Mesenchymal stem cell (in vitro differentiated cells and primary cell): ENCODE measurements around the gene KCNH5.

ENCODE experiments used
- DNase-seq: peaks from one replicate; pipeline ENCODE4 v3.0.0-alpha.2; 2013
- H2AFZ ChIP-seq: one replicate; pipeline ENCODE4 v1.6.1; 2013; ENCODE audit warnings: low read depth, mild to moderate bottlenecking, control low read depth, inconsistent platforms, low read length, moderate library complexity
- H2AK5ac ChIP-seq: 2 replicates; pipeline ENCODE4 v1.6.1; 2013; ENCODE audit warnings: low read length, moderate library complexity, mild to moderate bottlenecking, inconsistent platforms; ENCODE audit not compliant: severe bottlenecking
- H2BK120ac ChIP-seq: one replicate; pipeline ENCODE4 v1.6.1; 2013; ENCODE audit warnings: low read depth, mild to moderate bottlenecking, inconsistent platforms, low read length, moderate library complexity
- H2BK12ac ChIP-seq, 2 experiments: one replicate each; pipeline ENCODE4 v1.6.1; 2013; ENCODE audit warnings: inconsistent platforms in 2 of 2, low read length in 2 of 2, mild to moderate bottlenecking in 2 of 2, moderate library complexity in 2 of 2, control low read depth in 1 of 2
- H2BK15ac ChIP-seq: one replicate; pipeline ENCODE4 v1.6.1; 2013; ENCODE audit warnings: mild to moderate bottlenecking, low read depth, inconsistent platforms; ENCODE audit not compliant: poor library complexity, severe bottlenecking
- H2BK5ac ChIP-seq: 2 replicates; pipeline ENCODE4 v1.6.1; 2013; ENCODE audit warnings: low read depth, mild to moderate bottlenecking, low read length, control low read depth, inconsistent platforms; ENCODE audit not compliant: poor library complexity, severe bottlenecking
- H3K14ac ChIP-seq, 2 experiments: one replicate each; pipeline ENCODE4 v1.6.1; 2013; ENCODE audit warnings: inconsistent platforms in 2 of 2, low read length in 2 of 2, control low read depth in 1 of 2, mild to moderate bottlenecking in 1 of 2, moderate library complexity in 1 of 2
- H3K18ac ChIP-seq, 2 experiments: one replicate each; pipeline ENCODE4 v1.6.1; 2013; ENCODE audit warnings: inconsistent platforms in 2 of 2, low read length in 2 of 2, control low read depth in 1 of 2, low read depth in 1 of 2, mild to moderate bottlenecking in 1 of 2
- H3K23ac ChIP-seq, 2 experiments: one replicate each; pipeline ENCODE4 v1.6.1; 2013; ENCODE audit warnings: inconsistent platforms in 2 of 2, low read length in 2 of 2, mild to moderate bottlenecking in 2 of 2, moderate library complexity in 2 of 2, control low read depth in 1 of 2
- H3K27ac ChIP-seq: 2 replicates; pipeline ENCODE4 v1.5.1; 2013; ENCODE audit warnings: mild to moderate bottlenecking, moderate library complexity, low read length, control low read depth, inconsistent platforms; ENCODE audit not compliant: poor library complexity, severe bottlenecking
- H3K27me3 ChIP-seq, 2 experiments: 2 replicates each; pipeline versions ENCODE4 v1.6.1 to v1.7.0; 2013; ENCODE audit warnings: low read length in 2 of 2, mild to moderate bottlenecking in 2 of 2, moderate library complexity in 2 of 2, control low read depth in 1 of 2, inconsistent platforms in 1 of 2; ENCODE audit not compliant: control insufficient read depth in 1 of 2, insufficient read depth in 1 of 2
- H3K36me3 ChIP-seq, 2 experiments: 2 replicates each; pipeline versions ENCODE4 v1.6.1 to v1.7.0; 2013; ENCODE audit warnings: low read length in 2 of 2, control low read depth in 1 of 2, inconsistent platforms in 1 of 2, low read depth in 1 of 2, mild to moderate bottlenecking in 1 of 2; ENCODE audit not compliant: insufficient read depth in 2 of 2, control insufficient read depth in 1 of 2
- H3K4ac ChIP-seq, 2 experiments: one replicate each; pipeline ENCODE4 v1.6.1; 2013; ENCODE audit warnings: inconsistent platforms in 2 of 2, low read length in 2 of 2, mild to moderate bottlenecking in 2 of 2, moderate library complexity in 2 of 2, control low read depth in 1 of 2, low read depth in 1 of 2
- H3K4me1 ChIP-seq: 2 replicates; pipeline ENCODE4 v1.6.1; 2013; ENCODE audit warnings: low read depth, low read length, control low read depth; ENCODE audit not compliant: control insufficient read depth, insufficient read depth
- H3K4me2 ChIP-seq: 2 replicates; pipeline ENCODE4 v1.6.1; 2013; ENCODE audit warnings: low read length, mild to moderate bottlenecking, inconsistent platforms; ENCODE audit not compliant: poor library complexity, severe bottlenecking
- H3K4me3 ChIP-seq, 2 experiments: 2 replicates each; pipeline versions ENCODE4 v1.5.1 to v1.7.0; 2013; ENCODE audit warnings: low read length in 2 of 2, mild to moderate bottlenecking in 2 of 2, control low read depth in 1 of 2, low read depth in 1 of 2; ENCODE audit not compliant: insufficient read depth in 1 of 2
- H3K79me1 ChIP-seq: replicated peaks from 2 replicates; pipeline ENCODE4 v1.6.1; 2013; ENCODE audit warnings: mild to moderate bottlenecking, control low read depth, low read length, inconsistent platforms; ENCODE audit not compliant: poor library complexity, severe bottlenecking
- H3K9ac ChIP-seq: 2 replicates; pipeline ENCODE4 v1.7.0; 2013; ENCODE audit warnings: mild to moderate bottlenecking, low read length, moderate library complexity
- H3K9me3 ChIP-seq: 2 replicates; pipeline ENCODE4 v1.7.0; 2013; ENCODE audit warnings: mild to moderate bottlenecking, low read length; ENCODE audit not compliant: control insufficient read depth
- H4K8ac ChIP-seq: one replicate; pipeline ENCODE4 v1.6.1; 2013; ENCODE audit warnings: inconsistent platforms, mild to moderate bottlenecking, low read length, moderate library complexity
- H4K91ac ChIP-seq: one replicate; pipeline ENCODE4 v1.6.1; 2013; ENCODE audit warnings: mild to moderate bottlenecking, low read length, inconsistent platforms
- WGBS: methylation state at CpG from one replicate; pipeline ENCODE4 v1.1.7; 2013; ENCODE audit warnings: mixed read lengths; 5-methylcytosine and 5-hydroxymethylcytosine counted together

The KCNH5 gene

DNA sequence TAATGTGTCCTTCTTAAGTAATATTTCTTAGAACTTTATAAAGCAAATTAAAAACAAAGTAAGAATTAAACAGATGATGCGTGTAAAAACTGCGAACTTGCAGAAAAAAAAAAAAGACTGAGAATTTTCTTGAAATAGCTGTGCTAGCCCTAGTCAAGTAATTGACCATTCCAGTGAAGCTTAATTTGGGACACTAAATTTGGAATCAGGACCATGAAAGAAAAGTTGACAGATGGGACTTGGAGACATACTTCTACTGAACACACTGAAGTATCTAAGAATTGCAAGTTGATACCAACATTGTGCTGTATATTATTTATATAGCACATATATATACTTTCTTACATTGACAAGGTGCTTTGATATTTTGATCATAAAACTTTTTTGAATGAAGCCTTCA, 386.6 kb downstream of the KCNH5 start:
- H2AFZ ChIP-seq: no peak overlapping the region
- no peak overlapping the region for H2AK5ac ChIP-seq
- H3K4me1 ChIP-seq: no peaks in the 10 kb centered on the region
- H3K4me3 ChIP-seq: no peak overlapping the region
- H3K27me3 ChIP-seq: no peaks in the 10 kb centered on the region
- no peak overlapping the region for H2BK120ac ChIP-seq
- no peak overlapping the region for H4K91ac ChIP-seq
- no peak overlapping the region for H2BK12ac ChIP-seq
- no peak overlapping the region for H3K27ac ChIP-seq
- no peaks in the 10 kb centered on the region for H3K36me3 ChIP-seq
- DNase-seq: no peak
- H3K18ac ChIP-seq: no peak overlapping the region
- no peak overlapping the region for H3K23ac ChIP-seq
- no peak overlapping the region for H2BK15ac ChIP-seq
- no peaks in the 10 kb centered on the region for H3K79me1 ChIP-seq
- H3K9me3 ChIP-seq: peaks cover 8% of the 10 kb centered on the region
- H3K4ac ChIP-seq: no peak overlapping the region
- WGBS: 100% methylated on average over 2 of the region's 2 CpGs
- no peak overlapping the region for H3K14ac ChIP-seq
- H2BK5ac ChIP-seq: no peak overlapping the region
- no peak overlapping the region for H4K8ac ChIP-seq
- no peak overlapping the region for H3K9ac ChIP-seq
- H3K4me2 ChIP-seq: no peak overlapping the region

DNA sequence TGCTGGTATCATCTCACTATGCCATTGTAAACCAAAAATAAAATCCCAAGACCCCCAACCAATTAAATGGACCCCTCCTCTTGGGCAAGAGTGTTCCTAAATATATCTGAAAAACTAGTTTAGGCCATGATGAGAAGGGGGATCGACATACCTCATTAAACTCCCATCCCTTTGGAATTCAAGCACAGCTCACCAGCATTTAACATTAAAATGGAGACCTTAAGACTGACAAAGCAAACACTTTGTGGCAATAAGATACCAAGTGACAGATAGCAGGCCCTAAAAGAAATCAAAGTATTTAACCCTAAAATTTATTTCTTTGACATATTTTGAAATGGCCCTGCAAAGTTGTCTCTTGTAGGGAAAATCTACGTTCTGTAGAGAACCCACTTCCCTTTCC, 387.9 kb downstream of the KCNH5 start:
- Histone ChIP-seq H3K4me3 (no peak overlapping the region), H2BK12ac (no peak overlapping the region)
- WGBS: 85% methylated on average over 2 of the region's 2 CpGs

DNA sequence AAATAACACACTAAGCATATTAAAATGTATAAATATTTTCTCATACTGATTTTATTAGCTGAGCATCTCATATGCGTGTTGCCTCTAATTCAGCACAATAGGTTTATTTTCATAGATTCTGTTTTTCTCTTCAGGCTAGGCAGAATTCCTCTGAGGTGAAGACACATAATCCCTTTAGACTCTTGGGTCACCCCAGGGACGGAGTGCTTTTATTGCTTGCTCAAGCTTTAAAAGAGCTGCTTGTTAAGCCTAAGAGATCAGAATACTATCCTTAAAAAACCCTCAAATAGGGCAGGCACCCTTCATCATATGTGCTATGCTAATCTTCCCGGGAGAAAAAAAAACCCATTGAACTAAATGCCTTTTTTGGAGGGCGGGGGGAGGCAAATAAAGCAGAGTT, 390.1 kb downstream of the KCNH5 start:
- Histone ChIP-seq H3K18ac (no peak overlapping the region), H3K4ac (no peak overlapping the region), H3K4me1 (no peaks in the 10 kb centered on the region), H3K4me2 (no peak overlapping the region), H3K4me3 (no peak overlapping the region), H3K9ac (peak overlapping the region; percentile 16), H3K23ac (no peak overlapping the region), H2AK5ac (no peak overlapping the region), H4K8ac (no peak overlapping the region), H3K36me3 (no peaks in the 10 kb centered on the region), H3K79me1 (no peaks in the 10 kb centered on the region), H2BK12ac (no peak overlapping the region), H2BK5ac (no peak overlapping the region), H3K27me3 (no peaks in the 10 kb centered on the region), H2BK120ac (no peak overlapping the region), H3K9me3 (peaks cover 5% of the 10 kb centered on the region), H2BK15ac (no peak overlapping the region), H3K14ac (no peak overlapping the region), H2AFZ (no peak overlapping the region), H3K27ac (no peak overlapping the region), H4K91ac (no peak overlapping the region)
- peak; percentile 24 for DNase-seq
- WGBS: 57% methylated on average over 2 of the region's 4 CpGs

More for the DNA sequence above, 387.9 kb downstream of the KCNH5 start:
- Histone ChIP-seq H3K79me1 (no peaks in the 10 kb centered on the region), H3K9ac (no peak overlapping the region), H4K91ac (no peak overlapping the region), H3K14ac (no peak overlapping the region), H3K23ac (no peak overlapping the region), H2BK120ac (no peak overlapping the region), H3K18ac (no peak overlapping the region), H3K27me3 (no peaks in the 10 kb centered on the region), H4K8ac (no peak overlapping the region), H3K27ac (no peak overlapping the region), H2AFZ (no peak overlapping the region), H3K4me2 (no peak overlapping the region), H2BK15ac (no peak overlapping the region), H3K4ac (no peak overlapping the region), H3K36me3 (no peaks in the 10 kb centered on the region), H3K4me1 (no peaks in the 10 kb centered on the region), H2AK5ac (no peak overlapping the region), H3K9me3 (peaks cover 8% of the 10 kb centered on the region), H2BK5ac (no peak overlapping the region)
- no peak for DNase-seq

DNA sequence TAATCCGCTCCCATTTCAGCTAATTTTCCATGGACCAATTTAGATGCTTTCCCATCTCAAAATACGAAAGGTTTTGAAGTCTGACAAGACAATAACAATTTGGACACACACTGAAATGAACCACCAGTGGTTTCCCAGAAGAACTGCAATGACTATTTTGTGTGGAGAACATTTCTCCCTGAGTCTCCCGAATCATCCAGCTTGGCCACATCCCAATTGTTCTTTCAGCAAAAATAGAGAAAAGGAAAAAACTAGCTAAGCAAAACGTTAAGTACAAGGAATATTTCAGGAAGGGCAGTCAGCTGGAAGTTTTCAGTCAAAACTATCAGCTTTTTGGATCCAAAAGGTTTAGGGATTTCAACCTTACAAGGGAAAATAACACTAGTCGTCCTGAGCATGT, 390.6 kb downstream of the KCNH5 start:
- Histone ChIP-seq H3K4me3 (no peak overlapping the region), H2BK12ac (no peak overlapping the region), H3K9me3 (peaks cover 9% of the 10 kb centered on the region), H3K4me2 (no peak overlapping the region), H2BK120ac (no peak overlapping the region), H3K27ac (no peak overlapping the region), H3K14ac (no peak overlapping the region), H4K91ac (no peak overlapping the region), H3K18ac (no peak overlapping the region), H3K27me3 (no peaks in the 10 kb centered on the region), H4K8ac (no peak overlapping the region), H3K23ac (no peak overlapping the region), H3K4me1 (no peaks in the 10 kb centered on the region), H3K9ac (peak overlapping the region; percentile 16), H2BK5ac (no peak overlapping the region), H3K36me3 (no peaks in the 10 kb centered on the region), H3K4ac (no peak overlapping the region), H3K79me1 (no peaks in the 10 kb centered on the region), H2AFZ (no peak overlapping the region), H2BK15ac (no peak overlapping the region), H2AK5ac (no peak overlapping the region)
- DNase-seq: peak; percentile 35
- 94% methylated on average over 4 of the region's 5 CpGs for WGBS
